Measurements from ENCODE around the gene SECISBP2L. TPM values are rescaled to one million over a fixed set of nuclear protein-coding genes. Genes with fewer than 3 reads are reported as not detected.

The SECISBP2L gene
- total RNA-seq, 1 donor from 2014 or later: 9.7 TPM

GRCh38 chr15:49060710-49061495 lies 14.7 kb upstream of the SECISBP2L start:
- H3K4me1 ChIP-seq: no peaks in the 10 kb centered on the region
- no peak overlapping the region for H3K4me3 ChIP-seq
- no peak for DNase-seq (ENCODE audit: low spot score in 2 of 2)
- no peaks in the 10 kb centered on the region for H3K9me3 ChIP-seq
- H3K27ac ChIP-seq: peak overlapping the region in 1 of 2 donors; percentile 54
- no peaks in the 10 kb centered on the region for H3K27me3 ChIP-seq
- intact Hi-C loops (cut with DNase I): no loop called here
- no peaks in the 10 kb centered on the region for H3K36me3 ChIP-seq
- TF ChIP-seq, protein P1, sequence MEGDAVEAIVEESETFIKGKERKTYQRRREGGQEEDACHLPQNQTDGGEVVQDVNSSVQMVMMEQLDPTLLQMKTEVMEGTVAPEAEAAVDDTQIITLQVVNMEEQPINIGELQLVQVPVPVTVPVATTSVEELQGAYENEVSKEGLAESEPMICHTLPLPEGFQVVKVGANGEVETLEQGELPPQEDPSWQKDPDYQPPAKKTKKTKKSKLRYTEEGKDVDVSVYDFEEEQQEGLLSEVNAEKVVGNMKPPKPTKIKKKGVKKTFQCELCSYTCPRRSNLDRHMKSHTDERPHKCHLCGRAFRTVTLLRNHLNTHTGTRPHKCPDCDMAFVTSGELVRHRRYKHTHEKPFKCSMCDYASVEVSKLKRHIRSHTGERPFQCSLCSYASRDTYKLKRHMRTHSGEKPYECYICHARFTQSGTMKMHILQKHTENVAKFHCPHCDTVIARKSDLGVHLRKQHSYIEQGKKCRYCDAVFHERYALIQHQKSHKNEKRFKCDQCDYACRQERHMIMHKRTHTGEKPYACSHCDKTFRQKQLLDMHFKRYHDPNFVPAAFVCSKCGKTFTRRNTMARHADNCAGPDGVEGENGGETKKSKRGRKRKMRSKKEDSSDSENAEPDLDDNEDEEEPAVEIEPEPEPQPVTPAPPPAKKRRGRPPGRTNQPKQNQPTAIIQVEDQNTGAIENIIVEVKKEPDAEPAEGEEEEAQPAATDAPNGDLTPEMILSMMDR (IDR thresholded peaks at IDR 0.05): no peak

GRCh38 chr15:49059491-49059890 lies 13.2 kb upstream of the SECISBP2L start:
- Histone ChIP-seq H3K4me1 (no peaks in the 10 kb centered on the region), H3K27me3 (no peaks in the 10 kb centered on the region), H3K36me3 (no peaks in the 10 kb centered on the region), H3K4me3 (no peak overlapping the region), H3K27ac (no peak overlapping the region), H3K9me3 (no peaks in the 10 kb centered on the region)
- DNase-seq (ENCODE audit: low spot score in 2 of 2): no peak
- intact Hi-C loops (cut with DNase I): no loop called here
- TF ChIP-seq, protein P1 (IDR thresholded peaks at IDR 0.05): no peak

DNA sequence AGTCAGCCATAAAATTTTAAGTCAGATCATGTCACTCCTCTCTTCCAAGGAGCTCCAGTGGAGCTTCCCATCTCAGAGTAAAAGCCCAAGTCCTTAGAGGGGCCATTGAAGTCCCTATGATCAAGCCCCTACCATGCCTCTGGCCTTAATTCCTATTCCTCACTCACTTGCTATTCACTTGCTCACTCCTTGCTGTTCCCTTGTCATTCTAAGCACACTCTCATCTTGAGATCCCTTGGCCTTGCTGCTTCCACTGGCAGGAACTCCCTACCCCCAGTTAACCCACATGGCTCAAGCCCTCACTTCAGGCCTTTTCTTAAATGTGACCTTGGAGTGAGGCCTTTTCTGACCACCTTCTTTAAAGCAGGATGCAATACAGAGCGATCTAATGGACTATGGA lies 12.3 kb upstream of the SECISBP2L start:
- no peak overlapping the region for H3K4me3 ChIP-seq
- no peaks in the 10 kb centered on the region for H3K9me3 ChIP-seq
- no peak overlapping the region for H3K27ac ChIP-seq
- H3K27me3 ChIP-seq: no peaks in the 10 kb centered on the region
- H3K36me3 ChIP-seq: no peaks in the 10 kb centered on the region
- intact Hi-C loops (cut with DNase I): no loop called here
- TF ChIP-seq, protein P1 (IDR thresholded peaks at IDR 0.05): no peak
- DNase-seq (ENCODE audit: low spot score in 2 of 2): no peak
- no peaks in the 10 kb centered on the region for H3K4me1 ChIP-seq

DNA sequence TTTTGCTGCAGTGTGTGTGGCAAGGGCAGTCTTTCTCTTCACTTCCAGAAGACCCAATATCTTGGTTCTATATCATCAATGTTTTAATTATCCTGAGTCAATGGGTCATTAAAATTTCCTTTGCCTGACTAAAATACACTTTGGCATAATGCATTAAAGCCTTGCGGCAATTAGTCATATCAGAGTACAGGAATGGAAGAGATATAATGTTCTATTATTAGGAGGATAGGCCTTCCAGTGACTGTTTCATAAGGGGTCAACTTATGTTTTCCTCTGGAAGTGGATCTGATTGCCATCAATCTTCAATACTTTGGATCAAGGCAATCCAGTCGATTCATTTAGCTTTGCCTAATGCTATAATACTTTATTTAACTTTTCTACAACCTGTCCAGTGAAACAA lies 9.4 kb upstream of the SECISBP2L start:
- H3K27ac ChIP-seq: no peak overlapping the region
- intact Hi-C loops (cut with DNase I): no loop called here
- TF ChIP-seq, protein P1 (IDR thresholded peaks at IDR 0.05): no peak
- H3K9me3 ChIP-seq: no peaks in the 10 kb centered on the region
- H3K27me3 ChIP-seq: no peaks in the 10 kb centered on the region
- no peaks in the 10 kb centered on the region for H3K4me1 ChIP-seq
- no peak overlapping the region for H3K4me3 ChIP-seq
- DNase-seq (ENCODE audit: low spot score in 2 of 2): no peak
- no peaks in the 10 kb centered on the region for H3K36me3 ChIP-seq

- Histone ChIP-seq H3K27me3 (no peaks in the 10 kb centered on the region), H3K4me3 (no peak overlapping the region), H3K36me3 (no peaks in the 10 kb centered on the region), H3K4me1 (no peaks in the 10 kb centered on the region), H3K27ac (no peak overlapping the region), H3K9me3 (no peaks in the 10 kb centered on the region)
- DNase-seq (ENCODE audit: low spot score in 2 of 2): no peak
- intact Hi-C loops (cut with DNase I): no loop called here
- TF ChIP-seq, protein P1 (IDR thresholded peaks at IDR 0.05): no peak
Observed at GRCh38 chr15:49052662-49053061, 6.4 kb upstream of the SECISBP2L start.
